AG04449 (cell line): ENCODE data around the gene ATXN10.

Source experiments
- CTCF ChIA-PET: fragments of 350-600 bp; formaldehyde crosslinking; extraction: SDS; loops from one replicate; lab custom pipeline; 2021; ENCODE audit warnings: antibody characterized with exemption; lab: Yijun Ruan, JAX
- POLR2A ChIA-PET: fragments of 400-600, 350-600 bp; formaldehyde crosslinking; extraction: SDS; loops from one replicate; lab custom pipeline; 2020; ENCODE audit warnings: antibody characterized with exemption, inconsistent platforms; lab: Yijun Ruan, JAX
- DNase-seq: peaks from one replicate; pipeline ENCODE4 v3.0.0-alpha.2; 2010; ENCODE audit warnings: low read depth, low spot score
- H3K4me3 ChIP-seq: 2 replicates; pipeline ENCODE4 v1.5.1; 2011; ENCODE audit warnings: low read depth, mild to moderate bottlenecking, control low read depth, low read length
- TF ChIP-seq, protein P1 (sequence below): IDR thresholded peaks from one replicate; pipeline ENCODE4 v1.5.1; 2011; ENCODE audit warnings: mild to moderate bottlenecking, moderate library complexity, low read length, control low read depth, inconsistent platforms; ENCODE audit not compliant: insufficient read depth; ENCODE audit errors: missing control alignments

Gene ATXN10

DNA sequence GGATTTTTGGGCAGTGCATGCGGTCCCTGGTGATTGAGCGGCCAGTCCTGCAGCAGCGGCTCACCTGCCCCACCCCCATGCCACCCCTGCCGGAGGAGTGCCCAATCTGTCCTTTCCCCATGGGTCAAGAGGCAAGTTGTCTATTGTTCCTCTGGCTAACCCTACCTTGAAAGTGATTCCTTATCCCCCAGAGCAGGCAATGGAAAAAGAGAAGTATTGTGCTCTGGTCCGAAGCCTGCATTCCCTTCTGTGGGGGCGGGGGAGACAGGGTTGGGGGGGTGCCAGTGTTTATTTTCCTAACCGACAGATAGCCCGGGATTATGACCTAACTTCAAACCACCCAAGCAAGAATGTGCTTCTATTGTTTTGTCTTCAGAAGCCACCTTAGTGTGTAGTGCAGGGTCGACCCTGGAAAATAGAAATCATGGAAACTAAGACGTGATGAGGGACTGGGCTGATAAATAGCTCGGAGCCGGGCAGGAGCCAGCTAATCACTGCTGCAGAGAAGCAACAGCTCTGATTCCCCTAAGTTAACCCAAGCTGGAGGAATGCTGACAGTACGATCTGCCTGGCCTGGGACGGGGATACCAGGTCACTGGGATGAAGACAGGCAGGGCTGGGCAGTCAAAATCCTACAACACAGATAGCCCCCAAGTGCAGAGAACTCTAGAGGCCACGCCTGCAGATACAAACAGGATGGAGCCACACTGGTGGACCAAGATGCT is 38.7 kb upstream of the ATXN10 start:
- H3K4me3 ChIP-seq: peak overlapping the region; percentile 1; the same call in 1 of the 2 replicates
- DNase-seq: no peak
- TF ChIP-seq, protein P1, sequence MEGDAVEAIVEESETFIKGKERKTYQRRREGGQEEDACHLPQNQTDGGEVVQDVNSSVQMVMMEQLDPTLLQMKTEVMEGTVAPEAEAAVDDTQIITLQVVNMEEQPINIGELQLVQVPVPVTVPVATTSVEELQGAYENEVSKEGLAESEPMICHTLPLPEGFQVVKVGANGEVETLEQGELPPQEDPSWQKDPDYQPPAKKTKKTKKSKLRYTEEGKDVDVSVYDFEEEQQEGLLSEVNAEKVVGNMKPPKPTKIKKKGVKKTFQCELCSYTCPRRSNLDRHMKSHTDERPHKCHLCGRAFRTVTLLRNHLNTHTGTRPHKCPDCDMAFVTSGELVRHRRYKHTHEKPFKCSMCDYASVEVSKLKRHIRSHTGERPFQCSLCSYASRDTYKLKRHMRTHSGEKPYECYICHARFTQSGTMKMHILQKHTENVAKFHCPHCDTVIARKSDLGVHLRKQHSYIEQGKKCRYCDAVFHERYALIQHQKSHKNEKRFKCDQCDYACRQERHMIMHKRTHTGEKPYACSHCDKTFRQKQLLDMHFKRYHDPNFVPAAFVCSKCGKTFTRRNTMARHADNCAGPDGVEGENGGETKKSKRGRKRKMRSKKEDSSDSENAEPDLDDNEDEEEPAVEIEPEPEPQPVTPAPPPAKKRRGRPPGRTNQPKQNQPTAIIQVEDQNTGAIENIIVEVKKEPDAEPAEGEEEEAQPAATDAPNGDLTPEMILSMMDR: no peak
- ChIA-PET POLR2A (no interaction called here), CTCF (interaction anchor here (0.7 to 1.4 kb wide), 2 partner anchors 12 to 348 kb away, joined by 3 to 8 read pairs; no protein-coding TSS in a partner anchor)

DNA sequence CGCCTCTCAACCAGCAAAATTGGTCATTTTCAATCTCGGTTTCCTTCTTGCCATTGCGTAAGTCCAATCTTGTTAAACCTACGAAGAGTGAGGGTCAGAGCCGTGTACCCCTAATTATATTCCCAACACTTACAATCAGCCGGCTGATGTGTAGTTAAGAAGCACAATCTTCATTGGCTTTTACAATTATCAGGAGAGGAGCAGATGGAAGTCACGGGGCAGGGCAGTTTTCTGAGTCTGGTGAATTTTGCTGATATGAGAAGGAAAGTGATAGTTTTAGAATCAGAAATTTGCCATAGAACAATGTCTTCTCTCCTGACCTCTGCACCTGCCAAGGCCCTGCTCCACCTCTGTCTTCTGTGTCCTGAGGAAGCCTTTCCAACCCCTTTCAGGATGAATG is 35.0 kb upstream of the ATXN10 start:
- no peak overlapping the region for H3K4me3 ChIP-seq
- TF ChIP-seq, protein P1: no peak
- ChIA-PET CTCF (interaction anchor here (0.8 to 1.2 kb wide), 2 partner anchors 29 to 59 kb away, joined by 3 to 4 read pairs; no protein-coding TSS in a partner anchor), POLR2A (no interaction called here)
- DNase-seq: no peak

DNA sequence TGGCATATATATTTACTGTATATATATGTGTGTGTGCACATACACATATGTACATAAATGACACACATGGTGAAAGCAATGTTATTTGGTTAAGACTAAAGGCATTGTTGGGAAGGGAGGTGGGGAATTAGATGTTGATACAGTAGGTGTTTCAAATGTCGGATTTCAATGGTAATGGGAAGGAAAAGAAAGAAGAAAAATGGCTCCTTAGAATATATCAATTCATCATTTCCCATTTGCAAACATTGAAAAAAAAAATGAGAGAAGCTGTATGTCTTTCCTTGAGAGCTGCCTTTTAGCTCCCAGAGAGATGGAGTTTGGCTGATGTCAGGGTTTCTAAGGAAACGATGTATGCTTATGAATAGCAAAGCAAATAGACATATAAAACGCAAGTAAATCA is 33.4 kb upstream of the ATXN10 start:
- no peak overlapping the region for H3K4me3 ChIP-seq
- ChIA-PET POLR2A (no interaction called here), CTCF (interaction anchor here (1.2 to 3.2 kb wide), 3 partner anchors 60 to 228 kb away, joined by 3 to 13 read pairs (median 4); no protein-coding TSS in a partner anchor)
- no peak for DNase-seq
- TF ChIP-seq, protein P1: no peak

DNA sequence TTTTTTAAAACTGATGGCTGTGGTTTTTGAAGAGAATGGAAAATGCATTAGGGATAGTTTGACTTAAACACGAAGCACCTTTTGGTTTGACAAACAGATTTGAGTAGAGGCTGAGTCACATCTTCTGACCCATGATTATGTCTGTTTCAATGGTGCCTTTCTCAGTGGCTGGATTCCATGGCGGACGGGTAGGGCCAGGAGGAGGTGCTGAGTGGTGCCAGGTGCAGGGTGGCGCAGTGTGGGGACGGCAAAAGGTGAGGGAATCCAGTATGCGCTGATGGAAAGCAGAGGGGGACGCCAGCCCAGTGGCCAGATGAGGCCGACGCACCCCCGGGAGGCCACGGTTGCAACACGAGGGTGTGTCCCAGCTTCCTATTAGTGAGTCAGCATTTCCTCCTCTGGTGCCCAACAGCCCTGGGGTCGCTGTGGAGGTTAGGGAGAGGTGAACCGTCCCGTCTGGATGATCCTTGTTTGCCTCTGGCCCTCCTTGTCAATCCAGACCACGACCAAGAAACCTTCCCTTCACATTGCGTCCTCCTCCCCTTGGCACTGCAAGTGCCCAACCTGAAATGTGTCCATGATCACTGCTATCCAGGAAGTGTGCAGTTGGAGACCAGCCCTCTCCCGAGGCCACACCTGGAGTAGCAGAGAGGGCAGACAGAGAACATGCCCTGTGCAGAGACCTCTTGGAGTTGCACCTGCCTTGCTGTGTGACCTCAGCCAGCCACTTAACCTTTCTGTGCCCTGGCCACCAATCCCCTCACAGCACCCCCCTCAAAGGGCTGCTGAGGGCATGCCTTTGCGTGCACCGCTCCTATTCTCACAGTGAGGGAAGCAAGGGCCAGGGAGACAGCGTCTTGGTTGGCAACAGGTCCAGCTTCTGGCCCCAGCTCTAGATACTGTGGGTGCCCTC is 32.5 kb upstream of the ATXN10 start:
- POLR2A ChIA-PET: no interaction called here
- CTCF ChIA-PET: interaction anchor here (1.2 to 3.2 kb wide), 4 partner anchors 61 to 227 kb away, joined by 3 to 13 read pairs (median 4); no protein-coding TSS in a partner anchor
- no peak for DNase-seq
- TF ChIP-seq, protein P1: no peak
- no peak overlapping the region for H3K4me3 ChIP-seq

DNA sequence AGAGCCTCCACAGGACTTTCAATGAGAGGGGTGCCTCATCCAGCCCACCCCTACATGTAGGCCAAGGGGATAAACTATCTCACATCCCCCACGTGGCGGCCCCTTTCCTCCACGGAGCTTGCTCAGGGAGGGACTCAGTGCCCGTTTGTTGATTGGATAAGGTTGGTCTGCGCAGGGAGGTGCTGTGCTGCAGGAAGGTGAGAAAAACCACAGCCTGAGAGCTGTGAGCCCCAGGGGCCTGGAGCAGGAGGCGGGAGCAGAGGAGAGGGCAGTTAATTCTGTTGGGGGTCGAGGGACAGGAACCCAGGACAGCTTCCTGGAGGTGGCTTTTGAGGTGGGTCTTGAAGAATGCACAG is 31.9 kb upstream of the ATXN10 start:
- ChIA-PET CTCF (interaction anchor here (1.2 to 3.2 kb wide), 2 partner anchors 62 to 224 kb away, joined by 5 to 13 read pairs; no protein-coding TSS in a partner anchor), POLR2A (no interaction called here)
- no peak overlapping the region for H3K4me3 ChIP-seq
- DNase-seq: no peak
- TF ChIP-seq, protein P1: no peak
